ENCODE results near the gene C1orf210.

The C1orf210 gene

DNA sequence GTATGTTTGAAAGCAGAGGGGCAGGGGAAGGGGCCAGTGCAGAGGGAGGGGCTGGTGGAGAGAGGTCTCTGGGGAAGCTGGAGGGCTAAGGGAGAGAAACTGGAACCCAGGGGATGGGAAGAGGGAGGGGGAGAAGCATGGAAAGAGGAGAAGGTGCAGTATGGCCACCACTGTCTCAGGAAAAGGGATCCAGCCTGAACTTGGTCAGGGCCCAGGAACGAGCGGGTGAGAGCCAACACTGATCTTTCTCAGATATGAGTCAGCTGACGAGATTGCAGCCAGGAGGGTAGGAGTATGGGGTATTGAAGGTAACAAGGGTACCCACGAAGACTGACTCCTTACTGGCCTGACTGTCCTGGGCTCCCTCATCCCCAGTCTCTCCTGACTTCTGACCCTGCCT, 33.5 kb upstream of the C1orf210 start:
- H3K27me3 ChIP-seq (ENCODE audit: control insufficient read depth, insufficient read depth, low read length): no peaks in the 10 kb centered on the region
- H3K4me3 ChIP-seq (ENCODE audit: low read depth, low read length): no peak overlapping the region
- H3K9ac ChIP-seq (ENCODE audit: low read depth, low read length): no peak overlapping the region
- H3K9me3 ChIP-seq (ENCODE audit: control insufficient read depth, insufficient read depth, low read length): no peaks in the 10 kb centered on the region
- no peaks in the 10 kb centered on the region for H3K36me3 ChIP-seq (ENCODE audit: control insufficient read depth, insufficient read depth, low read length)
- peaks cover 2% of the 10 kb centered on the region for H3K4me1 ChIP-seq (ENCODE audit: control insufficient read depth, insufficient read depth, low read length)

DNA sequence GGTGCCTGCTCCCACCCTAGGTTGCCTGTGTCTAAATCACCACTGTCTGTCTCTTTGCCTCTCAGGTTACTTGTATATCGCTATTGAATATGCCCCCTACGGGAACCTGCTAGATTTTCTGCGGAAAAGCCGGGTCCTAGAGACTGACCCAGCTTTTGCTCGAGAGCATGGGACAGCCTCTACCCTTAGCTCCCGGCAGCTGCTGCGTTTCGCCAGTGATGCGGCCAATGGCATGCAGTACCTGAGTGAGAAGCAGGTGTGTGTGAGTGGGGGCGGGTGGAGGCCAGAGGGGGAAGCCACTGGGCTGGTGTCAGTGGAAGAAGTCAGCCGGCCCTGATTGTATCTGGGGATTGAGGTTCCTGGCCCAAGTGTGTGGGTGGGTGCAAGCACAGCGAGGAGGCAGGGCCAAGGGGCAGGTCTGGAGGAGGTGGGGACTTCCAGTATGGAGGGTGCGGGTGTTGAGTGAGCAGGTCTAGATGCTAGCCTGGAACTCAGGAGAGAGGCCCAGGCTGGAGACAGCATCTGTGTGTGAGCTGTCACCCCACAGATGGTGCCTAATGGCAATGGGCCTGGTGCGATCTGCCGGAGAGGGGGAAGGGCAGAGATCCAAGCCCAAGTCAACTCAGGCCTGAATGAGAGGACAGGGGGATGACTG, 32.6 kb upstream of the C1orf210 start:
- no peaks in the 10 kb centered on the region for H3K36me3 ChIP-seq (ENCODE audit: control insufficient read depth, insufficient read depth, low read length)
- H3K27me3 ChIP-seq (ENCODE audit: control insufficient read depth, insufficient read depth, low read length): no peaks in the 10 kb centered on the region
- H3K9me3 ChIP-seq (ENCODE audit: control insufficient read depth, insufficient read depth, low read length): no peaks in the 10 kb centered on the region
- H3K9ac ChIP-seq (ENCODE audit: low read depth, low read length): no peak overlapping the region
- peaks cover 2% of the 10 kb centered on the region for H3K4me1 ChIP-seq (ENCODE audit: control insufficient read depth, insufficient read depth, low read length)
- no peak overlapping the region for H3K4me3 ChIP-seq (ENCODE audit: low read depth, low read length)

DNA sequence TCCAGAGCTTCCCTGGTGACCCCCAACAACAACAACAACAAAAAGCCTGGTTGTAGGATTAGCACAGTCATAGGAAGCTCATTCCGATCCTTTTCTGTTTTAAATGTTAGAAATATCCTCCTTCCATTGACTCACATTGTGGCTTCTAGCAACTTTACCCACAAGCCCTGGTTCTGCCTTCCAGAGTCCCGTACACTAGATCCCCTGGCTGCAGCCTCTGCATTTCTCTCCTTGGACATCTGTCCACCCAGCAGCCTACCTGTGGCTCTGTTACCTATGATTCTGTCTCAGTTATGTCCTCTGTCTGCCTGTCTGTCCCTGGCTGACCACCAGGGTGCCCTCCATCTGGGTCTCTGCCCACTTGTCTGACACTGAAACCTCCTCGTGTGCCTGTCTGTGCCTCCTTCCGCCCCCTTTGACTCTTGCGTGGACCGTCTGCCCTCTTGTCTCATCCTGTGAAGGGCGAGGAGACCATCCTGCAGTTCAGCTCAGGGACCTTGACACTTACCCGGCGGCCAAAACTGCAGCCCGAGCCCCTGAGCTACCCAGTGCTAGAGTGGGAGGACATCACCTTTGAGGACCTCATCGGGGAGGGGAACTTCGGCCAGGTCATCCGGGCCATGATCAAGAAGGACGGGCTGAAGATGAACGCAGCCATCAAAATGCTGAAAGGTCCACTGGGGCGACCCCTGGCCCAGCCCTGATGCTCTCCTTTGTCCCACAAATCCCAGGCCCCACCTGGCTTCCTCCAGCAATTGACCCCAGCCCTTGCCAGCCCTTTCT, 31.5 kb upstream of the C1orf210 start:
- H3K36me3 ChIP-seq (ENCODE audit: control insufficient read depth, insufficient read depth, low read length): no peaks in the 10 kb centered on the region
- no peaks in the 10 kb centered on the region for H3K27me3 ChIP-seq (ENCODE audit: control insufficient read depth, insufficient read depth, low read length)
- H3K9me3 ChIP-seq (ENCODE audit: control insufficient read depth, insufficient read depth, low read length): no peaks in the 10 kb centered on the region
- no peak overlapping the region for H3K9ac ChIP-seq (ENCODE audit: low read depth, low read length)
- H3K4me3 ChIP-seq (ENCODE audit: low read depth, low read length): no peak overlapping the region
- H3K4me1 ChIP-seq (ENCODE audit: control insufficient read depth, insufficient read depth, low read length): peaks cover 2% of the 10 kb centered on the region

DNA sequence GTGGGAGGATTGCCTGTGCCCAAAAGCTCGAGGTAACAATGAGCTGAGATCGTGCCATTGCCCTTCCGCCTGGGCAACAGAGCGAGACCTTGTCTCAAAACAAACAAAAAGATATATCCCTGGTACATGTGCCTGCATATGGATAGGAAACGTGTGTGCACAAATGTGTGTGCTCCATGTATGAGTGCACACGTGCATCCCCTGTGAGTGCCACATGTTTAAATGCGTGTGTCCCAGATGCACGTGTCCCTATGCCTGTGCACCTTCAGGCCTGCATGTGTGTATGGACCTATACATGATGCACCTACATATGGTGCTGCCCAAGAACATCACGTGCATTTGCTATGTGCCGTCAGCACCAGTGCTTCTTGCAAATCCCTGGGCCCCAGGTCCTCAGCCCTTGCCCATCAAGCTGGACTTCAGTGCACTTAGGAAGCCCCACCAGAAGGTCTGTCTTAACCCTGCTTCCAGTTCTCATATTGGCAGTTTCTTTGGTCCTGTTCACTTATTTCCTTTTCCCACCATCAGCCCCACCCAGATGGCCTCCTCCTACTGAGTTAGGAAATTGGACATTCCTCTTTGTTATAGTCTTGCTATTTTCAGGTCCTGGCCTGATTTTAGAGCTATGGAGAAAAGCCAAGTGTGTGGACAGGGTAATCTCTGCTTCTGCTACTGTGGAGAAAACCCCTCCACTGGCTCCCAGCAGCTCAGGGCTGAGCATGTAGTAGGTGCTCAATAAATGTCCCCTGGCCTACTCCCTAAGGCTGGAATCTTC, 30.8 kb upstream of the C1orf210 start:
- H3K9me3 ChIP-seq (ENCODE audit: control insufficient read depth, insufficient read depth, low read length): no peaks in the 10 kb centered on the region
- no peaks in the 10 kb centered on the region for H3K27me3 ChIP-seq (ENCODE audit: control insufficient read depth, insufficient read depth, low read length)
- no peak overlapping the region for H3K4me3 ChIP-seq (ENCODE audit: low read depth, low read length)
- H3K9ac ChIP-seq (ENCODE audit: low read depth, low read length): no peak overlapping the region
- H3K36me3 ChIP-seq (ENCODE audit: control insufficient read depth, insufficient read depth, low read length): no peaks in the 10 kb centered on the region
- H3K4me1 ChIP-seq (ENCODE audit: control insufficient read depth, insufficient read depth, low read length): peaks cover 2% of the 10 kb centered on the region

DNA sequence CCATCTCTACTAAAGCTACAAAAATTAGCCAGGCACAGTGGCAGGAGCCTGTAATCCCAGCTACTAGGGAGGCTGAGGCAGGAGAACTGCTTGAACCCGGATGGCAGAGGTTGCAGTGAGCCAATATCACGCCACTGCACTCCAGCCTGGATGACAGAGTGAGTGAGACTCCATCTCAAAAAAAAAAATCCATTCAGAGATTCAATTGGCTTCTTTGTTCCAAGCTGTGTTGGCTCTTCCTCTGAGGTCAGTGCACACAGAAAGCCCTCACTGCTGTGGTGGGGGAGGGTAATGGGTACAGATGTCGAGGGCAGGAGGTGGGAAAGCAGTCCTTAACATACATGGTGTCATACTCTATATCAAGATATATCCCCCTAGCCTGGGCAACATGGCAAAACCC, 30.1 kb upstream of the C1orf210 start:
- no peaks in the 10 kb centered on the region for H3K9me3 ChIP-seq (ENCODE audit: control insufficient read depth, insufficient read depth, low read length)
- peaks cover 2% of the 10 kb centered on the region for H3K4me1 ChIP-seq (ENCODE audit: control insufficient read depth, insufficient read depth, low read length)
- H3K36me3 ChIP-seq (ENCODE audit: control insufficient read depth, insufficient read depth, low read length): no peaks in the 10 kb centered on the region
- H3K9ac ChIP-seq (ENCODE audit: low read depth, low read length): no peak overlapping the region
- H3K4me3 ChIP-seq (ENCODE audit: low read depth, low read length): no peak overlapping the region
- no peaks in the 10 kb centered on the region for H3K27me3 ChIP-seq (ENCODE audit: control insufficient read depth, insufficient read depth, low read length)

DNA sequence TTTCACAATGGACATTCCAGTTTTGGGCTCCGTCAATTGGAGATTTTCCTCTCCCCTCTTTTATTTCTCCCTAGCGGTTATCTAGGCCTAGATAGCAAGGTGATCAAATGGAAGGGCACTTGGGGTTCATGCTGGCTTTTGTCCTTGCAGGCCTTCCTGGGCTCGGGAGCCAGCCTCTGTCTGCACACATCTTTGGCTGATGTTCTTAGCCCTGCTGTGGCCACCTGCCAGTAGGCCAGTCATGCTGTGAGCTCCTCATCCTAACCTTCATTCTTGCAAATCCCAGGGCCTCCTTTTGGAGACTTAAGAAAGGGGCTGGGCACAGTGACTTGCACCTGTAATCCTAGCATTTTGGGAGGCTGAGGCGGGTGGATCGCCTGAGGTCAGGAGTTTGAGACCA, 28.9 kb upstream of the C1orf210 start:
- Histone ChIP-seq H3K4me3 (ENCODE audit: low read depth, low read length) (no peak overlapping the region), H3K4me1 (ENCODE audit: control insufficient read depth, insufficient read depth, low read length) (peaks cover 2% of the 10 kb centered on the region), H3K9ac (ENCODE audit: low read depth, low read length) (no peak overlapping the region), H3K36me3 (ENCODE audit: control insufficient read depth, insufficient read depth, low read length) (no peaks in the 10 kb centered on the region), H3K27me3 (ENCODE audit: control insufficient read depth, insufficient read depth, low read length) (no peaks in the 10 kb centered on the region), H3K9me3 (ENCODE audit: control insufficient read depth, insufficient read depth, low read length) (no peaks in the 10 kb centered on the region)

DNA sequence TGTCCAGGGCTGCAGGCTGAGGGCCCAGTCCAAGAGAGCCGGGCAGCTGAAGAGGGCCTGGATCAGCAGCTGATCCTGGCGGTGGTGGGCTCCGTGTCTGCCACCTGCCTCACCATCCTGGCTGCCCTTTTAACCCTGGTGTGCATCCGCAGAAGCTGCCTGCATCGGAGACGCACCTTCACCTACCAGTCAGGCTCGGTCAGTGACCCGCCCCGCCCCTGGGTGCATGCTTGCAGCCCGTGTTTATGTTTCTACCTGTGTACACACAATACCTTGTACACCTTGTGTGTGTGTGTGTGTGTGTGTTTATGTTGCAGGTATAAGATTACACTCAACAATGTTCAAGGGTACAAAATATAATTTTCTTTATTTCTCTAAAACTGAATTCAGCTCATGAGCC, 28.4 kb upstream of the C1orf210 start:
- Histone ChIP-seq H3K27me3 (ENCODE audit: control insufficient read depth, insufficient read depth, low read length) (no peaks in the 10 kb centered on the region), H3K36me3 (ENCODE audit: control insufficient read depth, insufficient read depth, low read length) (no peaks in the 10 kb centered on the region), H3K9me3 (ENCODE audit: control insufficient read depth, insufficient read depth, low read length) (no peaks in the 10 kb centered on the region), H3K4me3 (ENCODE audit: low read depth, low read length) (no peak overlapping the region), H3K4me1 (ENCODE audit: control insufficient read depth, insufficient read depth, low read length) (peaks cover 2% of the 10 kb centered on the region), H3K9ac (ENCODE audit: low read depth, low read length) (no peak overlapping the region)

DNA sequence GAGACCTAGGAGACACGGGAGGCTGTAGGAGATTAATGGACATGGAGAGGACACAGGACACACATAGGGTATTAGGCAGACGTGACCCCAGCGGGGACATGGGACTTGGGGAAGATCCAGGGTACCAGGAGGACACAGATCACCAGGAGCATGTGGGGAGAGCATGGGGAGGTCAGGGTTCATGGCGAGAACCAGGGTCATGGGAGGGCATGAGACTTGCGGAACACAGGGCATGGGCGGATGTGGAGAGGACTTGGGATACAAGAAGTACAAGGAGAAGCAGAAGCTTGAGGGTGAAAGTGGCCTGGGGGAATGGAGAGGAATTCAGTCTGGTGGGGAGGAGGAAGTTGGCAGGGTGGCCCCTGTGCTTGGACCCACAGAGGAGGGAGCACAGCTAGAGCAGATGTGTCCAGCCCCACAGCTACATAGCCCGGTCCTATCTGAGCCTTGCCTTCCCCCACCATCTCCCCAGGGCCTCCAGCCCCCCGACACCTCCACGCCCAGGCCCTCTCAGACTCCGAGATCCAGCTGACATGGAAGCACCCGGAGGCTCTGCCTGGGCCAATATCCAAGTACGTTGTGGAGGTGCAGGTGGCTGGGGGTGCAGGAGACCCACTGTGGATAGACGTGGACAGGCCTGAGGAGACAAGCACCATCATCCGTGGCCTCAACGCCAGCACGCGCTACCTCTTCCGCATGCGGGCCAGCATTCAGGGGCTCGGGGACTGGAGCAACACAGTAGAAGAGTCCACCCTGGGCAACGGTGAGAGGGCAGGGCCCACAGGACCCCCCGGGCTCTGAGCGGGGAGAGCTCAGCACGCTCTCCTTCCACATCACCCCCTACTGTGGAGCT, 27.5 kb upstream of the C1orf210 start:
- no peak overlapping the region for H3K9ac ChIP-seq (ENCODE audit: low read depth, low read length)
- no peaks in the 10 kb centered on the region for H3K4me1 ChIP-seq (ENCODE audit: control insufficient read depth, insufficient read depth, low read length)
- H3K27me3 ChIP-seq (ENCODE audit: control insufficient read depth, insufficient read depth, low read length): no peaks in the 10 kb centered on the region
- H3K9me3 ChIP-seq (ENCODE audit: control insufficient read depth, insufficient read depth, low read length): no peaks in the 10 kb centered on the region
- H3K4me3 ChIP-seq (ENCODE audit: low read depth, low read length): no peak overlapping the region
- no peaks in the 10 kb centered on the region for H3K36me3 ChIP-seq (ENCODE audit: control insufficient read depth, insufficient read depth, low read length)

DNA sequence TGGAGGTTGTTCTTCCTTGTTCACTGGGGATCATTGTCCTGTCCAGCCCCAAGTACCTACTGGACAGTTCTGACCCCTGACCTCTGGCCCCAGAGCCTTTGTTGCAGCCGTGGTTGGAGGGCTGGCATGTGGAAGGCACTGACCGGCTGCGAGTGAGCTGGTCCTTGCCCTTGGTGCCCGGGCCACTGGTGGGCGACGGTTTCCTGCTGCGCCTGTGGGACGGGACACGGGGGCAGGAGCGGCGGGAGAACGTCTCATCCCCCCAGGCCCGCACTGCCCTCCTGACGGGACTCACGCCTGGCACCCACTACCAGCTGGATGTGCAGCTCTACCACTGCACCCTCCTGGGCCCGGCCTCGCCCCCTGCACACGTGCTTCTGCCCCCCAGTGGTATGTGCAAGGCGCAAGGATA, 26.8 kb upstream of the C1orf210 start:
- no peak overlapping the region for H3K4me3 ChIP-seq (ENCODE audit: low read depth, low read length)
- H3K36me3 ChIP-seq (ENCODE audit: control insufficient read depth, insufficient read depth, low read length): no peaks in the 10 kb centered on the region
- no peaks in the 10 kb centered on the region for H3K9me3 ChIP-seq (ENCODE audit: control insufficient read depth, insufficient read depth, low read length)
- H3K4me1 ChIP-seq (ENCODE audit: control insufficient read depth, insufficient read depth, low read length): no peaks in the 10 kb centered on the region
- H3K27me3 ChIP-seq (ENCODE audit: control insufficient read depth, insufficient read depth, low read length): no peaks in the 10 kb centered on the region
- H3K9ac ChIP-seq (ENCODE audit: low read depth, low read length): no peak overlapping the region

DNA sequence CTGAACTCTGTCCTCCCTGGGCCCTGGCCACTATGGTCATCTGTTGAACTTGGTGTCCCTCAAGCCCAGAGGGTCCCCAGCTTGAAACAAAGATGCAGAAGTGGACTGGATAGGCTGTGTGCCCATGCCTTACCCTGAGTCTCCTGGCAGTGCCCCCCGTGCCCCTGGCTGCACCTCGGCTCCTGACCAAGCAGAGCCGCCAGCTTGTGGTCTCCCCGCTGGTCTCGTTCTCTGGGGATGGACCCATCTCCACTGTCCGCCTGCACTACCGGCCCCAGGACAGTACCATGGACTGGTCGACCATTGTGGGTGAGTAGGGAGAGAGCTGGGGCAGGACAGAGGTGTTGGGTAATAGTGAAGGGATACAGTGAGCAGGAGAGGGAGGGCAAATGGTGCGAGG, 26.1 kb upstream of the C1orf210 start:
- Histone ChIP-seq H3K9me3 (ENCODE audit: control insufficient read depth, insufficient read depth, low read length) (no peaks in the 10 kb centered on the region), H3K9ac (ENCODE audit: low read depth, low read length) (no peak overlapping the region), H3K4me1 (ENCODE audit: control insufficient read depth, insufficient read depth, low read length) (no peaks in the 10 kb centered on the region), H3K4me3 (ENCODE audit: low read depth, low read length) (no peak overlapping the region), H3K36me3 (ENCODE audit: control insufficient read depth, insufficient read depth, low read length) (no peaks in the 10 kb centered on the region), H3K27me3 (ENCODE audit: control insufficient read depth, insufficient read depth, low read length) (no peaks in the 10 kb centered on the region)

DNA sequence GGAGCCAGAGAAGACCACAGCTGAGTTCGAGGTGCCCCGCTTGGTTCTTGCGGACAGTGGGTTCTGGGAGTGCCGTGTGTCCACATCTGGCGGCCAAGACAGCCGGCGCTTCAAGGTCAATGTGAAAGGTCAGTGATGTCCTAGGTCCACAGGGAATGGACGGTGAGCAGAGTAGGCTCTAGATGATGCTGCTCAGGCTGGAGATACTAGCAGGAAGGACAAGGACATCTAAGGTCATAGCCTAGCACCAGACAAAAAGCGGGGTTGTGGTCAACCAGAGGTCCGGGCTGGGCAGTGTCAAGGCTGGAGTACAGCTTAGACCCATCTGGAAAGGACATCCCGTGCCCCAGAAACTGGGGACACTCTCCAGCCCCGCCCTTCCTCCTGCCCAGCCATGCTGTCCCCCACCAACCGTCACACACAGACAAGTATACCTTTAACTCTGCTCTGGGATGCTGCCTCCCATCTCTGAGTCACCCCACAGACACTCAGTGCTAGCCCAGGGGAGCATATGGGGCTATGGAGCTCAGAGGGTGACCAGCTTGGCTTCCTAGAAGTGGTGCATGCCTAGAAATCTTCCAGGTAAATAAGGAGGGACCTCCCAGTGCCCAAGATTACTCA, 24.1 kb upstream of the C1orf210 start:
- H3K4me3 ChIP-seq (ENCODE audit: low read depth, low read length): no peak overlapping the region
- H3K4me1 ChIP-seq (ENCODE audit: control insufficient read depth, insufficient read depth, low read length): no peaks in the 10 kb centered on the region
- no peaks in the 10 kb centered on the region for H3K27me3 ChIP-seq (ENCODE audit: control insufficient read depth, insufficient read depth, low read length)
- no peaks in the 10 kb centered on the region for H3K36me3 ChIP-seq (ENCODE audit: control insufficient read depth, insufficient read depth, low read length)
- no peaks in the 10 kb centered on the region for H3K9me3 ChIP-seq (ENCODE audit: control insufficient read depth, insufficient read depth, low read length)
- no peak overlapping the region for H3K9ac ChIP-seq (ENCODE audit: low read depth, low read length)
